MCF 10A (cell line): ENCODE measurements around the gene ACTN2. TPM values are rescaled to one million over a fixed set of nuclear protein-coding genes. Genes with fewer than 3 reads are reported as not detected.

Experiments
- BruUV-seq: library from RNA; stranded (reverse); fragments of 400-500 nt; replicated peaks from 2 replicates; lab custom pipeline; 2021; lab: Mats Ljungman, UMichigan
- CTCF ChIA-PET: fragments of 300-600 bp; sonication (Branson Sonifier 250); formaldehyde crosslinking; extraction: SDS; loops from one replicate; lab custom pipeline; 2021; ENCODE audit warnings: antibody characterized with exemption, inconsistent platforms; lab: Yijun Ruan, JAX
- POLR2A ChIA-PET: fragments of 300-600, 350-650 bp; sonication (Branson Sonifier 250); formaldehyde crosslinking; extraction: SDS; loops from one replicate; lab custom pipeline; 2020; ENCODE audit warnings: antibody characterized with exemption, inconsistent platforms; lab: Yijun Ruan, JAX
- DNase-seq: peaks from one replicate; pipeline ENCODE4 v3.0.0-alpha.2; 2018; ENCODE audit not compliant: unreplicated experiment
- H3K27ac Mint-ChIP-seq: one replicate; pipeline ENCODE4 v1.8.0; 2022; ENCODE audit warnings: mild to moderate bottlenecking, low read depth, mixed read lengths; ENCODE audit not compliant: unreplicated experiment
- H3K27me3 Mint-ChIP-seq: one replicate; pipeline ENCODE4 v1.8.0; 2022; ENCODE audit warnings: mixed read lengths; ENCODE audit not compliant: insufficient read depth, unreplicated experiment
- H3K36me3 Mint-ChIP-seq: one replicate; pipeline ENCODE4 v1.8.0; 2022; ENCODE audit warnings: mild to moderate bottlenecking, moderate library complexity, mixed read lengths; ENCODE audit not compliant: insufficient read depth, unreplicated experiment
- H3K4me1 Mint-ChIP-seq: one replicate; pipeline ENCODE4 v1.8.0; 2022; ENCODE audit warnings: mixed read lengths; ENCODE audit not compliant: insufficient read depth, unreplicated experiment
- H3K4me3 Mint-ChIP-seq: one replicate; pipeline ENCODE4 v1.8.0; 2022; ENCODE audit warnings: mild to moderate bottlenecking, moderate library complexity, mixed read lengths; ENCODE audit not compliant: unreplicated experiment
- H3K9me3 Mint-ChIP-seq: one replicate; pipeline ENCODE4 v1.8.0; 2022; ENCODE audit warnings: mixed read lengths; ENCODE audit not compliant: unreplicated experiment
- intact Hi-C: fragments of 100-400 bp; cut with micrococcal nuclease; formaldehyde crosslinking; loops from 2 replicates; pipeline ENCODE4 v1.14.1; 2022
- total RNA-seq: library from RNA; stranded (reverse); gene quantifications from 2 replicates; pipeline ENCODE4 v1.2.3, GENCODE V29; 2022
- TF ChIP-seq, protein P1 (sequence below): fragments of 200-600 bp; IDR thresholded peaks from one replicate; pipeline ENCODE4 v1.8.0; 2022; ENCODE audit warnings: antibody characterized with exemption, mild to moderate bottlenecking; ENCODE audit not compliant: unreplicated experiment

ACTN2 gene
- total RNA-seq, 1 experiment from 2014 or later, result not detected

DNA sequence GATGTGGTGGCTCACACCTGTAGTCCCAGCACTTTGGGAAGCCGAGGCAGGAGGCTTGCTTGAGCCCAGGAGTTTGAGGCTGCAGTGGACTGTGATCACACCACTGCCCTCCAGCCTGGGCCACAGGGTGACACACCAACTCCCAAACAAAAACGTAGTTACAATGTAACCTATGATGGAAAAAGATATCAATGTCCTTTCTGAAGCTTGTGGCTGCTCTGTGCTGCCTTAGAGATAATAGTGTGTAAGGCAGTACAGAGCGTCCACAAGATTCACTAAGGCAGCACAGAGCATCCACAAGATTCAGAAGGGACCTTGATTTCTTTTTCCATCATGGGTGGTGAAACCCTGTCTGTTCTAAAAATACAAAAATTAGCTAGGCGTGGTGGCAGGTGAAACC lies 42.5 kb downstream of the ACTN2 start:
- intact Hi-C loops, result no loop called here
- ChIA-PET CTCF (interaction anchor here (1.3 kb wide), 1 partner anchor 30 kb away, joined by 6 read pairs; no protein-coding TSS in a partner anchor), POLR2A (interaction anchor here (1.1 kb wide), 1 partner anchor 10 kb away, joined by 5 read pairs; no protein-coding TSS in a partner anchor)
- BruUV-seq, result no TSS peak
- H3K9me3 Mint-ChIP-seq, result no peaks in the 10 kb centered on the region
- H3K36me3 Mint-ChIP-seq, result no peaks in the 10 kb centered on the region
- no peaks in the 10 kb centered on the region for H3K27me3 Mint-ChIP-seq
- H3K27ac Mint-ChIP-seq, result no peak overlapping the region
- no peaks in the 10 kb centered on the region for H3K4me1 Mint-ChIP-seq
- no peak overlapping the region for H3K4me3 Mint-ChIP-seq
- DNase-seq, result no peak
- TF ChIP-seq, protein P1, sequence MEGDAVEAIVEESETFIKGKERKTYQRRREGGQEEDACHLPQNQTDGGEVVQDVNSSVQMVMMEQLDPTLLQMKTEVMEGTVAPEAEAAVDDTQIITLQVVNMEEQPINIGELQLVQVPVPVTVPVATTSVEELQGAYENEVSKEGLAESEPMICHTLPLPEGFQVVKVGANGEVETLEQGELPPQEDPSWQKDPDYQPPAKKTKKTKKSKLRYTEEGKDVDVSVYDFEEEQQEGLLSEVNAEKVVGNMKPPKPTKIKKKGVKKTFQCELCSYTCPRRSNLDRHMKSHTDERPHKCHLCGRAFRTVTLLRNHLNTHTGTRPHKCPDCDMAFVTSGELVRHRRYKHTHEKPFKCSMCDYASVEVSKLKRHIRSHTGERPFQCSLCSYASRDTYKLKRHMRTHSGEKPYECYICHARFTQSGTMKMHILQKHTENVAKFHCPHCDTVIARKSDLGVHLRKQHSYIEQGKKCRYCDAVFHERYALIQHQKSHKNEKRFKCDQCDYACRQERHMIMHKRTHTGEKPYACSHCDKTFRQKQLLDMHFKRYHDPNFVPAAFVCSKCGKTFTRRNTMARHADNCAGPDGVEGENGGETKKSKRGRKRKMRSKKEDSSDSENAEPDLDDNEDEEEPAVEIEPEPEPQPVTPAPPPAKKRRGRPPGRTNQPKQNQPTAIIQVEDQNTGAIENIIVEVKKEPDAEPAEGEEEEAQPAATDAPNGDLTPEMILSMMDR, result no peak

DNA sequence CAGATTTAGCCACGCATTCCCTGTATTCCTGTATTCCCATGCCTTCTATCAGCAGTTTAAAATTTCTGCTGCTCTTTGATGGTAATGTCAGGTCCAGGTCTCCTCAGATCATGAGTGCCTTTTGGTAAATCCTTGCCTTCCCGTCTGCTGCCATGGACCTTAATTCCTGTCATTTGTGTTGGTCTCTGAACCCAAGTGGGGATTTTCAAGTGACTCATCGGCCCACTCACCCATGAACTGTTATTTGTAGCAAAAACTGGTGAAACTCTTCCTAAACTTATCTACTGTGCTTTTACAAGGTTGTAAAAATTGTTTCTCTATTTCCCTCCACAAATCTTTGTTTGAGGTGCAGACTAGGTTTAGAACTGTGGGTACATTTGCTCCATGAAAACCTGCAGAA lies 47.4 kb downstream of the ACTN2 start:
- CTCF ChIA-PET, result no interaction called here
- H3K4me3 Mint-ChIP-seq, result no peak overlapping the region
- BruUV-seq, result no TSS peak
- intact Hi-C loops, result no loop called here
- H3K36me3 Mint-ChIP-seq, result no peaks in the 10 kb centered on the region
- no peak overlapping the region for H3K27ac Mint-ChIP-seq
- TF ChIP-seq, protein P1, result no peak
- POLR2A ChIA-PET, result no interaction called here
- H3K27me3 Mint-ChIP-seq, result no peaks in the 10 kb centered on the region
- peaks cover 7% of the 10 kb centered on the region for H3K4me1 Mint-ChIP-seq
- no peaks in the 10 kb centered on the region for H3K9me3 Mint-ChIP-seq
- no peak for DNase-seq

DNA sequence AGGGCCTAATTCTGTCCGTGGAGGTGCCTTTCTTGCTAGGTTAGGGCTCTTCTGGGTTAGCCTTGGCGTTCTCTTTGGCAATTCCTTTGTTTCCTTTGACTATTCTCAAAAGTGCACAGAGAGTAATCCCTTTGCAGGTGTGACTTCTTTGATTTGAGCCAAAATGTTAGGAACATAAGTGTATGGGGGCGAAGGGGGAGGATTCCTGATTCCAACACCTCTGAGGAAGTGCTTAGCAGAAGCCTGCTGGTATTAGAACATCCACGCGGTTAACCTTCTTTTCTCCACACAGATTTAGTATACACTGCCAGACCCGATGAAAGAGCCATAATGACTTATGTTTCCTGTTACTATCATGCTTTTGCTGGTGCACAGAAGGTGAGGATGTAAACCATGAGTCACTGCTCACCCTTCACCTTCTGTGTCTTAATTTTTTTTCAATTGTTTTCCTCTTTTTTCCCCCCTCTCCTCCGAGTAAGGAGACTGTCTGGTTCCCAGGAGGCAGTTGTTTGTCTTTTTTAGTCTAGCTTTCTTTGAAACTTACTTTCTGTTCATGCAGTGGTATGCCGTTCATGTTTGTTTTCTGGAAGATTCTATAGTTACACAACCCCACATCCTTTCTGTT lies 48.0 kb downstream of the ACTN2 start:
- Mint-ChIP-seq H3K9me3 (no peaks in the 10 kb centered on the region), H3K4me1 (peaks cover 7% of the 10 kb centered on the region), H3K27me3 (no peaks in the 10 kb centered on the region), H3K4me3 (no peak overlapping the region), H3K27ac (no peak overlapping the region), H3K36me3 (no peaks in the 10 kb centered on the region)
- TF ChIP-seq, protein P1, result no peak
- ChIA-PET POLR2A (no interaction called here), CTCF (interaction anchor here (0.8 kb wide), 1 partner anchor 14 kb away, joined by 5 read pairs; no protein-coding TSS in a partner anchor)
- intact Hi-C loops, result no loop called here
- DNase-seq, result peak; percentile 63
- no TSS peak for BruUV-seq

DNA sequence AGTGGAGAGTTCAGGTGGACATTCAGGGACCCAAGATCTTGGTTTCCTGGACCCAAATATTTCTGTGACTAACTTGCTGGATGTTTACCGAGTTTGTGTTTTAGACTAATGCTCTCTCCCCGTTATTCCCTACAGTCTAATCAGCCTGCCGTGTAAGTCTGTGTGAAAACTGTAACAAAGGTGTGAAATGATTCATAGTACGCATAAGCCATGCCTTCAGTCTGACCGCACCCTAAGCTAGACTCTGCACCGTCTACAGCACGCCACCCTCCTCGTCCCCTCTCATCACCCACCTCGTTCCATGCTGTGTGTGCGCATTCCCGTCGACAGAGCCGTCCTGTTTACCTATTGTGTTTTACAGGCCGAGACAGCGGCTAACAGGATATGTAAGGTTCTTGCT lies 50.5 kb downstream of the ACTN2 start:
- no peak overlapping the region for H3K4me3 Mint-ChIP-seq
- no peak for DNase-seq
- no peaks in the 10 kb centered on the region for H3K36me3 Mint-ChIP-seq
- TF ChIP-seq, protein P1, result no peak
- CTCF ChIA-PET, result interaction anchor here (0.6 to 0.8 kb wide), 2 partner anchors 591 to 876 kb away, joined by 3 read pairs; no protein-coding TSS in a partner anchor
- no TSS peak for BruUV-seq
- POLR2A ChIA-PET, result no interaction called here
- H3K9me3 Mint-ChIP-seq, result peaks cover 7% of the 10 kb centered on the region
- intact Hi-C loops, result no loop called here
- H3K27ac Mint-ChIP-seq, result no peak overlapping the region
- H3K4me1 Mint-ChIP-seq, result peaks cover 7% of the 10 kb centered on the region
- no peaks in the 10 kb centered on the region for H3K27me3 Mint-ChIP-seq
